Panc1 (cell line): Measurements from ENCODE around the gene MAP3K20. TPM values are rescaled to one million over a fixed set of nuclear protein-coding genes. Genes with fewer than 3 reads are reported as not detected.
A peak's percentile ranks its signal among the peaks of the same experiment; 100 is the strongest.

ENCODE experiments used
- ATAC-seq: fragments of 200-7000 bp; cut with Tn5 transposase; 2 replicates; pipeline ENCODE4 v1.9.1; 2020; ENCODE audit warnings: mild to moderate bottlenecking, moderate library complexity
- BruUV-seq: library from RNA; stranded (reverse); fragments of 400-500 nt; replicated peaks from 2 replicates; lab custom pipeline; 2021; lab: Mats Ljungman, UMichigan
- CTCF ChIA-PET: fragments of 300-600 bp; sonication (Branson Sonifier 250); formaldehyde crosslinking; loops from one replicate; lab custom pipeline; 2022; ENCODE audit warnings: antibody characterized with exemption; lab: Charles Lee
- POLR2A ChIA-PET: fragments of 300-600 bp; sonication (Branson Sonifier 250); formaldehyde crosslinking; loops from one replicate; lab custom pipeline; 2022; ENCODE audit warnings: antibody characterized with exemption; lab: Charles Lee
- DNase-seq: peaks from one replicate; pipeline ENCODE4 v3.0.0-alpha.2; 2010; ENCODE audit warnings: low read depth, low spot score
- H3K27ac ChIP-seq: 2 replicates; pipeline ENCODE4 v1.5.1; 2011; ENCODE audit warnings: mild to moderate bottlenecking, low read length, inconsistent platforms
- H3K27me3 ChIP-seq: fragments of 200-500 bp; sonication (Bioruptor generic); 2 replicates; pipeline ENCODE4 v1.6.0; 2014; ENCODE audit warnings: low read length, inconsistent platforms; ENCODE audit not compliant: control insufficient read depth, insufficient read depth
- H3K36me3 ChIP-seq: fragments of 200-500 bp; sonication (Bioruptor generic); 2 replicates; pipeline ENCODE4 v1.5.1; 2014; ENCODE audit warnings: inconsistent platforms, mild to moderate bottlenecking, low read length, moderate library complexity; ENCODE audit not compliant: control insufficient read depth, insufficient read depth
- H3K4me1 ChIP-seq: 2 replicates; pipeline ENCODE4 v1.5.1; 2011; ENCODE audit warnings: inconsistent platforms, mild to moderate bottlenecking, low read length, moderate library complexity; ENCODE audit not compliant: control insufficient read depth, insufficient read depth
- H3K4me3 ChIP-seq, 2 experiments: 2 replicates each; pipeline ENCODE4 v1.5.1; 2011 to 2012; ENCODE audit warnings: low read depth in 2 of 2, low read length in 2 of 2, mild to moderate bottlenecking in 2 of 2, inconsistent platforms in 1 of 2, moderate library complexity in 1 of 2
- H3K9me3 ChIP-seq: fragments of 200-500 bp; sonication (Bioruptor generic); 2 replicates; pipeline ENCODE4 v1.5.1; 2014; ENCODE audit warnings: low read depth, mild to moderate bottlenecking, inconsistent platforms, low read length, moderate library complexity; ENCODE audit not compliant: control insufficient read depth, insufficient read depth
- CTCF ChIP-seq: fragments of 450-650 bp; IDR thresholded peaks from 2 replicates; pipeline ENCODE4 v1.5.1; 2017; ENCODE audit warnings: mild to moderate bottlenecking
- POLR2AphosphoS5 ChIP-seq: IDR thresholded peaks from 2 replicates; pipeline ENCODE4 v1.6.1; 2012; ENCODE audit warnings: mild to moderate bottlenecking, low read depth, low read length, moderate library complexity
- REST ChIP-seq, 2 experiments: IDR thresholded peaks; 2 replicates each; pipeline ENCODE4 v1.6.1; 2011 to 2012; ENCODE audit warnings: low read depth in 2 of 2, control low read depth in 1 of 2, low read length in 1 of 2, mild to moderate bottlenecking in 1 of 2, moderate library complexity in 1 of 2; ENCODE audit not compliant: insufficient read depth in 1 of 2
- SIN3A ChIP-seq: IDR thresholded peaks from 2 replicates; pipeline ENCODE4 v1.6.1; 2012; ENCODE audit warnings: low read depth, mild to moderate bottlenecking, low read length, moderate library complexity, borderline replicate concordance; ENCODE audit not compliant: insufficient read depth
- TCF7L2 ChIP-seq: IDR thresholded peaks from 2 replicates; pipeline ENCODE4 v1.6.1; 2011; ENCODE audit warnings: mild to moderate bottlenecking, low read depth, low read length, inconsistent platforms
- in situ Hi-C: cut with HindIII; loops from 2 replicates; pipeline ENCODE4 v1.10.0; 2016; ENCODE audit warnings: low sequenced_read_pairs, low pct_unique_long_range_greater_than_20kb
- intact Hi-C: fragments of 100-400 bp; cut with micrococcal nuclease; formaldehyde crosslinking; loops from one replicate; pipeline ENCODE4 v1.10.0; 2022; ENCODE audit not compliant: unreplicated experiment
- total RNA-seq: library from RNA; stranded (reverse); gene quantifications from one replicate; pipeline ENCODE4 v1.2.1, GENCODE V29; 2021; ENCODE audit not compliant: unreplicated experiment

Gene MAP3K20
- total RNA-seq, 1 experiment from 2014 or later, result 121 TPM

GRCh38 chr2:173056705-173057364 lies 18.8 kb upstream of the MAP3K20 start:
- ChIA-PET POLR2A (no interaction called here), CTCF (no interaction called here)
- in situ Hi-C loops (no loop called here), intact Hi-C loops (no loop called here)
- Histone ChIP-seq H3K27ac (peak overlapping the region; percentile 67), H3K4me1 (peaks cover 12% of the 10 kb centered on the region; the same call in 1 of the 2 replicates), H3K27me3 (no peaks in the 10 kb centered on the region), H3K4me3 (no peak overlapping the region), H3K36me3 (no peaks in the 10 kb centered on the region), H3K9me3 (no peaks in the 10 kb centered on the region)
- no peak for TF ChIP-seq TCF7L2
- TF ChIP-seq SIN3A, result no peak
- ATAC-seq (no peak), DNase-seq (no peak)
- no TSS peak for BruUV-seq

- POLR2A ChIA-PET, result interaction anchor here (0.6 kb wide), 3 partner anchors 21 to 252 kb away, joined by 4 to 7 read pairs (median 6); no protein-coding TSS in a partner anchor
- Histone ChIP-seq H3K4me3 (no peak overlapping the region), H3K4me1 (peaks cover 12% of the 10 kb centered on the region; the same call in 1 of the 2 replicates), H3K9me3 (no peaks in the 10 kb centered on the region), H3K27ac (peak overlapping the region; percentile 69), H3K27me3 (no peaks in the 10 kb centered on the region), H3K36me3 (no peaks in the 10 kb centered on the region)
- TF ChIP-seq POLR2AphosphoS5 (no peak), REST (IDR thresholded peaks at IDR 0.05; ENCODE audit: insufficient read depth in 1 of 2, low read depth in 2 of 2, low read length in 1 of 2) (no peak), TCF7L2 (no peak), SIN3A (no peak), CTCF (no peak)
- ATAC-seq, result no peak
- in situ Hi-C loops (no loop called here), intact Hi-C loops (no loop called here)
- BruUV-seq, result no TSS peak
- CTCF ChIA-PET, result interaction anchor here (0.6 kb wide), 1 partner anchor 953 kb away, joined by 3 read pairs; no protein-coding TSS in a partner anchor
- DNase-seq, result no peak
Observed at GRCh38 chr2:173058097-173058496, 17.5 kb upstream of the MAP3K20 start.

GRCh38 chr2:173058673-173059072 lies 17.0 kb upstream of the MAP3K20 start:
- DNase-seq, result no peak
- in situ Hi-C loops (no loop called here), intact Hi-C loops (no loop called here)
- Histone ChIP-seq H3K4me3 (no peak overlapping the region), H3K27ac (peak overlapping the region; percentile 69), H3K27me3 (no peaks in the 10 kb centered on the region), H3K9me3 (no peaks in the 10 kb centered on the region), H3K36me3 (no peaks in the 10 kb centered on the region), H3K4me1 (peaks cover 10% of the 10 kb centered on the region; the same call in 1 of the 2 replicates)
- ATAC-seq, result no peak
- no TSS peak for BruUV-seq
- ChIA-PET POLR2A (no interaction called here), CTCF (interaction anchor here (0.6 kb wide), 1 partner anchor 953 kb away, joined by 3 read pairs; no protein-coding TSS in a partner anchor)
- TF ChIP-seq CTCF, result no peak
- no peak for TF ChIP-seq REST (IDR thresholded peaks at IDR 0.05; ENCODE audit: insufficient read depth in 1 of 2, low read depth in 2 of 2, low read length in 1 of 2)
- TF ChIP-seq POLR2AphosphoS5, result no peak
- no peak for TF ChIP-seq SIN3A
- no peak for TF ChIP-seq TCF7L2
